K562 (cell line): ENCODE measurements around the gene SERGEF. TPM values are rescaled to one million over a fixed set of nuclear protein-coding genes. Genes with fewer than 3 reads are reported as not detected.

Source experiments
- ATAC-seq: fragments of 200-7000 bp; cut with Tn5 transposase; 3 replicates; pipeline ENCODE4 v1.9.1; 2020; ENCODE audit warnings: moderate library complexity
- BruUV-seq: library from RNA; stranded (reverse); fragments of 400-500 nt; replicated peaks from 2 replicates; lab custom pipeline; 2021; lab: Mats Ljungman, UMichigan
- CTCF ChIA-PET: fragments of 300-600 bp; formaldehyde crosslinking; extraction: SDS; loops from one replicate; lab custom pipeline; 2021; ENCODE audit warnings: low intra/inter-chr PET ratio; lab: Yijun Ruan, JAX
- POLR2A ChIA-PET: fragments of 300-600, 350-650 bp; sonication (Branson Sonifier 250); formaldehyde crosslinking; extraction: SDS; loops from one replicate; lab custom pipeline; 2021; ENCODE audit warnings: antibody characterized with exemption, inconsistent platforms; lab: Yijun Ruan, JAX
- DNase-seq, 4 experiments: peaks; one replicate each; pipeline versions ENCODE4 v3.0.0 to v3.0.0-alpha.2; 2011 to 2018; ENCODE audit warnings: low spot score in 3 of 4, mixed read lengths in 3 of 4; ENCODE audit errors: extremely low read depth in 1 of 4
- FAIRE-seq: peaks from 2 replicates; lab custom pipeline; 2011; peaks lifted over from hg19 to GRCh38; lab: Jason Lieb, UNC
- H2AFZ ChIP-seq: 2 replicates; pipeline ENCODE4 v1.6.0; 2011; ENCODE audit warnings: low read depth, low read length, control low read depth, inconsistent platforms
- H3K27ac ChIP-seq: fragments of 200-600 bp; 3 replicates; pipeline ENCODE4 v1.8.0; 2011; ENCODE audit warnings: low read depth, mild to moderate bottlenecking, control low read depth, inconsistent platforms, low read length, moderate library complexity, mixed read lengths; ENCODE audit errors: extremely low read depth
- H3K27me3 ChIP-seq, 2 experiments: fragments of 300-600 bp in 1 of 2; 2 replicates in 1 of 2; 3 replicates in 1 of 2; pipeline versions ENCODE4 v1.6.0 to v1.8.0; 2011; ENCODE audit warnings: inconsistent platforms in 2 of 2, low read length in 2 of 2, mild to moderate bottlenecking in 1 of 2, mixed read lengths in 1 of 2, moderate library complexity in 1 of 2; ENCODE audit not compliant: control insufficient read depth in 2 of 2, insufficient read depth in 2 of 2
- H3K36me3 ChIP-seq: fragments of 300-600 bp; 3 replicates; pipeline ENCODE4 v1.8.0; 2011; ENCODE audit warnings: mild to moderate bottlenecking, low read length, inconsistent platforms; ENCODE audit not compliant: control insufficient read depth, insufficient read depth
- H3K4me1 ChIP-seq, 2 experiments: fragments of 200-600 bp in 1 of 2; replicated peaks in 1 of 2; 2 replicates in 1 of 2; 3 replicates in 1 of 2; pipeline versions ENCODE4 v1.5.1 to v1.8.0; 2011; ENCODE audit warnings: inconsistent platforms in 2 of 2, low read length in 2 of 2, mild to moderate bottlenecking in 1 of 2, mixed read lengths in 1 of 2, moderate library complexity in 1 of 2; ENCODE audit not compliant: control insufficient read depth in 2 of 2, insufficient read depth in 2 of 2
- H3K4me2 ChIP-seq: 2 replicates; pipeline ENCODE4 v1.6.1; 2011; ENCODE audit warnings: low read length, control low read depth, inconsistent platforms, mixed read lengths; ENCODE audit not compliant: insufficient read depth
- H3K4me3 ChIP-seq: fragments of 200-600 bp; sonication (generic), shearing (Covaris generic); 2 replicates; pipeline ENCODE4 v1.5.1; 2016; ENCODE audit warnings: control low read depth, inconsistent platforms
- H3K79me2 ChIP-seq: fragments of 200-600 bp; 3 replicates; pipeline ENCODE4 v1.8.0; 2011; ENCODE audit warnings: low read length, inconsistent platforms; ENCODE audit not compliant: control insufficient read depth, insufficient read depth
- H3K9ac ChIP-seq, 2 experiments: 2 replicates each; pipeline versions ENCODE4 v1.6.0 to v1.6.1; 2011; ENCODE audit warnings: low read depth in 2 of 2, low read length in 2 of 2, control low read depth in 1 of 2, inconsistent platforms in 1 of 2, mild to moderate bottlenecking in 1 of 2, mixed read lengths in 1 of 2; ENCODE audit not compliant: insufficient read depth in 1 of 2
- H3K9me1 ChIP-seq: one replicate; pipeline ENCODE4 v1.6.0; 2011; ENCODE audit warnings: inconsistent platforms, mild to moderate bottlenecking, low read length, moderate library complexity; ENCODE audit not compliant: control insufficient read depth, insufficient read depth
- H3K9me3 ChIP-seq: replicated peaks from 2 replicates; pipeline ENCODE4 v1.5.1; 2011; ENCODE audit warnings: low read depth, low read length, inconsistent platforms; ENCODE audit not compliant: control insufficient read depth, insufficient read depth
- H4K20me1 ChIP-seq: replicated peaks from 2 replicates; pipeline ENCODE4 v1.6.1; 2011; ENCODE audit warnings: low read length, inconsistent platforms, mixed read lengths; ENCODE audit not compliant: control insufficient read depth, insufficient read depth
- CCAR2 ChIP-seq: fragments of 200-400 bp; formaldehyde crosslinking; IDR thresholded peaks from 2 replicates; pipeline ENCODE4 v1.6.1; 2017; ENCODE audit warnings: mild to moderate bottlenecking, low read depth, low read length
- CHCHD3 ChIP-seq: fragments of 250-450 bp; sonication (Bioruptor Pico); IDR thresholded peaks from 2 replicates; pipeline ENCODE4 v2.1.2; 2022; ENCODE audit warnings: mild to moderate bottlenecking
- CREM ChIP-seq: IDR thresholded peaks from 2 replicates; pipeline ENCODE4 v1.6.1; 2014; ENCODE audit warnings: antibody characterized with exemption, low read depth
- ELF2 ChIP-seq: fragments of 250-450 bp; sonication (Bioruptor Pico); IDR thresholded peaks from 2 replicates; pipeline ENCODE4 v1.5.0; 2021; ENCODE audit warnings: mild to moderate bottlenecking
- FOSL1 ChIP-seq: fragments of 200-800 bp; sonication (Bioruptor generic); conservative IDR thresholded peaks from 2 replicates; pipeline ENCODE4 v1.6.1; 2016; ENCODE audit warnings: missing genetic modification characterization, missing compliant biosample characterization
- MXI1 ChIP-seq: IDR thresholded peaks from 2 replicates; pipeline ENCODE4 v1.6.1; 2011; ENCODE audit warnings: low read depth, mild to moderate bottlenecking, improper control_type of control experiment, low read length
- NCOA6 ChIP-seq: fragments of 450-650 bp; IDR thresholded peaks from 2 replicates; pipeline ENCODE4 v1.6.1; 2017; ENCODE audit warnings: mild to moderate bottlenecking
- RBM15 ChIP-seq: fragments of 200-400 bp; formaldehyde crosslinking; IDR thresholded peaks from 2 replicates; pipeline ENCODE4 v1.6.1; 2018; ENCODE audit warnings: mild to moderate bottlenecking, low read length, moderate library complexity; ENCODE audit not compliant: insufficient read depth
- XRCC5 ChIP-seq: fragments of 200-400 bp; formaldehyde crosslinking; IDR thresholded peaks from 2 replicates; pipeline ENCODE4 v1.6.1; 2017; ENCODE audit warnings: low read depth, mild to moderate bottlenecking, low read length
- ZBTB8A ChIP-seq: fragments of 450-650 bp; IDR thresholded peaks from 2 replicates; pipeline ENCODE4 v1.6.1; 2018; ENCODE audit warnings: mild to moderate bottlenecking, moderate library complexity; ENCODE audit not compliant: partially characterized antibody
- ZNF408 ChIP-seq: fragments of 250-450 bp; sonication (Bioruptor Pico); IDR thresholded peaks from 2 replicates; pipeline ENCODE4 v1.4.0; 2020; ENCODE audit warnings: low read depth, mild to moderate bottlenecking, moderate library complexity
- ZNF586 ChIP-seq: fragments of 450-650 bp; formaldehyde crosslinking; conservative IDR thresholded peaks from 2 replicates; pipeline ENCODE4 v1.4.0; 2020; ENCODE audit warnings: mild to moderate bottlenecking, moderate library complexity
- ZNF644 ChIP-seq: fragments of 200-800 bp; sonication (Bioruptor generic); IDR thresholded peaks from 2 replicates; pipeline ENCODE4 v1.6.1; 2016; ENCODE audit warnings: low read depth, missing genetic modification characterization, missing compliant biosample characterization
- WGBS: fragments of 100-300 bp; shearing (Covaris generic); methylation state at CpG from one replicate; pipeline ENCODE4 v1.1.6; 2016; ENCODE audit warnings: low coverage, mixed read lengths; ENCODE audit not compliant: insufficient coverage; ENCODE audit errors: missing lambda C conversion rate; 5-methylcytosine and 5-hydroxymethylcytosine counted together
- in situ Hi-C: fragments of 300-500 bp; cut with MboI; formaldehyde crosslinking; loops from 4 replicates; pipeline ENCODE4 v1.15.0; 2018; ENCODE audit warnings: inconsistent platforms, mixed read lengths
- intact Hi-C: fragments of 100-400 bp; cut with micrococcal nuclease; formaldehyde crosslinking; loops from 2 replicates; pipeline ENCODE4 v1.14.2; 2022
- polyA plus RNA-seq, 8 experiments: library from polyadenylated mRNA; depleted of rRNA in 4 of 8; stranded (reverse) in 5 of 8; unstranded in 3 of 8; fragments of >200 nt; fragmentation: Nextera tagmentation in 2 of 8; fragmentation: Illumina TruSeq in 1 of 8; extraction: Ambion mirVana in 2 of 8; extraction: Trizol in 1 of 8; gene quantifications; 2 replicates each; pipeline versions ENCODE4 v1.2.1 to v1.2.3, GENCODE V29; 2011 to 2014; ENCODE audit warnings: inconsistent platforms in 1 of 8, missing spikeins in 1 of 8
- total RNA-seq, 7 experiments: library from RNA; depleted of rRNA in 6 of 7; stranded (reverse); fragments of >200 nt in 6 of 7; fragmentation: Illumina TruSeq in 2 of 7; extraction: Trizol in 2 of 7; gene quantifications; 2 replicates each; pipeline versions ENCODE4 v1.2.1 to v1.2.3, GENCODE V29; 2011 to 2021; ENCODE audit warnings: low replicate concordance in 1 of 7
- TF ChIP-seq, protein P1 (sequence below): fragments of 450-650 bp; IDR thresholded peaks from 2 replicates; pipeline ENCODE4 v1.7.1; 2018; ENCODE audit warnings: mild to moderate bottlenecking, low read depth; ENCODE audit not compliant: partially characterized antibody
- TF ChIP-seq, protein P2 (sequence below): fragments of 450-650 bp; IDR thresholded peaks from 2 replicates; pipeline ENCODE4 v1.6.1; 2016; ENCODE audit warnings: antibody characterized with exemption
- TF ChIP-seq, protein P3 (sequence below): fragments of 250-450 bp; sonication (Bioruptor Pico); IDR thresholded peaks from 2 replicates; pipeline ENCODE4 v1.5.0; 2022; ENCODE audit warnings: mild to moderate bottlenecking

The SERGEF gene
- total and polyA plus RNA-seq, 9 of the 15 experiments (the other 6 are each of a cell fraction or from before 2014, with no cell fraction given): 10.2 to 28.0 (median 19.9) TPM

- Histone ChIP-seq H3K9me3 (no peaks in the 10 kb centered on the region), H3K36me3 (no peaks in the 10 kb centered on the region), H3K27ac (no peak overlapping the region), H3K9ac (no peak overlapping the region), H3K4me3 (no peak overlapping the region), H4K20me1 (no peaks in the 10 kb centered on the region), H3K27me3 (no peaks in the 10 kb centered on the region), H3K9me1 (no peaks in the 10 kb centered on the region), H2AFZ (no peak overlapping the region), H3K4me1 (no peaks in the 10 kb centered on the region; a peak in 1 of 5 replicates), H3K79me2 (no peaks in the 10 kb centered on the region), H3K4me2 (no peak overlapping the region)
- intact Hi-C loops: no loop called here
- DNase-seq (no peak), ATAC-seq (no peak), FAIRE-seq (no peak)
- in situ Hi-C loops: no loop called here
- POLR2A ChIA-PET: interaction anchor here (0.7 kb wide), 1 partner anchor 22 kb away, joined by 3 read pairs; no protein-coding TSS in a partner anchor
- WGBS: 67% methylated on average over 6 of the region's 6 CpGs
- CTCF ChIA-PET: no interaction called here
- no TSS peak for BruUV-seq
- TF ChIP-seq FOSL1 (no peak), ZBTB8A (no peak), RBM15 (no peak), CCAR2 (no peak), CREM (no peak), MXI1 (no peak), XRCC5 (no peak), CHCHD3 (no peak), NCOA6 (no peak), ZNF408 (no peak), ELF2 (CRISPR knock-in tag) (no peak), ZNF644 (tag) (no peak), ZNF586 (no peak)
- TF ChIP-seq, protein P1, sequence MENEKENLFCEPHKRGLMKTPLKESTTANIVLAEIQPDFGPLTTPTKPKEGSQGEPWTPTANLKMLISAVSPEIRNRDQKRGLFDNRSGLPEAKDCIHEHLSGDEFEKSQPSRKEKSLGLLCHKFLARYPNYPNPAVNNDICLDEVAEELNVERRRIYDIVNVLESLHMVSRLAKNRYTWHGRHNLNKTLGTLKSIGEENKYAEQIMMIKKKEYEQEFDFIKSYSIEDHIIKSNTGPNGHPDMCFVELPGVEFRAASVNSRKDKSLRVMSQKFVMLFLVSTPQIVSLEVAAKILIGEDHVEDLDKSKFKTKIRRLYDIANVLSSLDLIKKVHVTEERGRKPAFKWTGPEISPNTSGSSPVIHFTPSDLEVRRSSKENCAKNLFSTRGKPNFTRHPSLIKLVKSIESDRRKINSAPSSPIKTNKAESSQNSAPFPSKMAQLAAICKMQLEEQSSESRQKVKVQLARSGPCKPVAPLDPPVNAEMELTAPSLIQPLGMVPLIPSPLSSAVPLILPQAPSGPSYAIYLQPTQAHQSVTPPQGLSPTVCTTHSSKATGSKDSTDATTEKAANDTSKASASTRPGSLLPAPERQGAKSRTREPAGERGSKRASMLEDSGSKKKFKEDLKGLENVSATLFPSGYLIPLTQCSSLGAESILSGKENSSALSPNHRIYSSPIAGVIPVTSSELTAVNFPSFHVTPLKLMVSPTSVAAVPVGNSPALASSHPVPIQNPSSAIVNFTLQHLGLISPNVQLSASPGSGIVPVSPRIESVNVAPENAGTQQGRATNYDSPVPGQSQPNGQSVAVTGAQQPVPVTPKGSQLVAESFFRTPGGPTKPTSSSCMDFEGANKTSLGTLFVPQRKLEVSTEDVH: no peak
- TF ChIP-seq, protein P2, sequence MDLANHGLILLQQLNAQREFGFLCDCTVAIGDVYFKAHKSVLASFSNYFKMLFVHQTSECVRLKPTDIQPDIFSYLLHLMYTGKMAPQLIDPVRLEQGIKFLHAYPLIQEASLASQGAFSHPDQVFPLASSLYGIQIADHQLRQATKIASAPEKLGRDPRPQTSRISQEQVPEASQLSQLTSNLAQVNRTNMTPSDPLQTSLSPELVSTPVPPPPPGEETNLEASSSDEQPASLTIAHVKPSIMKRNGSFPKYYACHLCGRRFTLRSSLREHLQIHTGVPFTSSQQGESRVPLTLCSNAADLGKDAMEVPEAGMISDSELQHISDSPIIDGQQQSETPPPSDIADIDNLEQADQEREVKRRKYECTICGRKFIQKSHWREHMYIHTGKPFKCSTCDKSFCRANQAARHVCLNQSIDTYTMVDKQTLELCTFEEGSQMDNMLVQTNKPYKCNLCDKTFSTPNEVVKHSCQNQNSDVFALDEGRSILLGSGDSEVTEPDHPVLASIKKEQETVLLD: no peak
- TF ChIP-seq, protein P3, sequence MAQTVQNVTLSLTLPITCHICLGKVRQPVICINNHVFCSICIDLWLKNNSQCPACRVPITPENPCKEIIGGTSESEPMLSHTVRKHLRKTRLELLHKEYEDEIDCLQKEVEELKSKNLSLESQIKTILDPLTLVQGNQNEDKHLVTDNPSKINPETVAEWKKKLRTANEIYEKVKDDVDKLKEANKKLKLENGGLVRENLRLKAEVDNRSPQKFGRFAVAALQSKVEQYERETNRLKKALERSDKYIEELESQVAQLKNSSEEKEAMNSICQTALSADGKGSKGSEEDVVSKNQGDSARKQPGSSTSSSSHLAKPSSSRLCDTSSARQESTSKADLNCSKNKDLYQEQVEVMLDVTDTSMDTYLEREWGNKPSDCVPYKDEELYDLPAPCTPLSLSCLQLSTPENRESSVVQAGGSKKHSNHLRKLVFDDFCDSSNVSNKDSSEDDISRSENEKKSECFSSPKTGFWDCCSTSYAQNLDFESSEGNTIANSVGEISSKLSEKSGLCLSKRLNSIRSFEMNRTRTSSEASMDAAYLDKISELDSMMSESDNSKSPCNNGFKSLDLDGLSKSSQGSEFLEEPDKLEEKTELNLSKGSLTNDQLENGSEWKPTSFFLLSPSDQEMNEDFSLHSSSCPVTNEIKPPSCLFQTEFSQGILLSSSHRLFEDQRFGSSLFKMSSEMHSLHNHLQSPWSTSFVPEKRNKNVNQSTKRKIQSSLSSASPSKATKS (CRISPR knock-in tag): no peak
Observed at GRCh38 chr11:17948296-17948695, 64.6 kb downstream of the SERGEF start.
